ENCODE measurements around the gene WDR73. TPM values are rescaled to one million over a fixed set of nuclear protein-coding genes. Genes with fewer than 3 reads are reported as not detected.
A peak's percentile ranks its signal among the peaks of the same experiment; 100 is the strongest.

Gene WDR73
- total and polyA plus RNA-seq, 2 of the 8 experiments (the other 6 are each of a cell fraction or from before 2014, with no cell fraction given): 22.7 to 23.1 TPM

- POLR2A ChIA-PET (ENCODE audit: partially characterized antibody): interaction anchor here (1.2 to 1.7 kb wide), 3 partner anchors 26 to 76 kb away, joined by 3 to 5 read pairs (median 4); no protein-coding TSS in a partner anchor
- WGBS, 2 experiments (ENCODE audit: extremely low coverage in 1 of 2, insufficient coverage in 1 of 2, insufficient read length in 1 of 2, insufficient replicate concordance in 2 of 2, low coverage in 1 of 2, low lambda C conversion rate in 2 of 2, missing lambda C conversion rate in 1 of 2): 83% methylated on average over 7 of the region's 7 CpGs; no CpG with 5 or more reads in 1 of the 2 experiments
- H3K9me3 ChIP-seq (ENCODE audit: insufficient read depth in 2 of 2, low read depth in 1 of 2, low read length in 1 of 2): no peaks in the 10 kb centered on the region
- CTCF ChIA-PET (ENCODE audit: partially characterized antibody): interaction anchor here (0.6 to 10.6 kb wide), 22 partner anchors 10 to 496 kb away, joined by 3 to 86 read pairs (median 4); partner anchors contain the start of genes ALPK3 and ZSCAN2
- H2BK5ac ChIP-seq (ENCODE audit: low read depth, low read length): no peak overlapping the region
- peaks cover 10% of the 10 kb centered on the region for H3K23me2 ChIP-seq (ENCODE audit: low read depth, low read length)
- H2AFZ ChIP-seq (ENCODE audit: low read length): no peak overlapping the region
- no peak overlapping the region for H2BK12ac ChIP-seq (ENCODE audit: low read depth, low read length)
- no peak overlapping the region for H3K9ac ChIP-seq (replicated peaks in 1 of 4; ENCODE audit: extremely low read depth in 1 of 4, low read depth in 3 of 4, low read length in 3 of 4)
- H2AK5ac ChIP-seq (ENCODE audit: low read depth, low read length): no peak overlapping the region
- H4K8ac ChIP-seq (ENCODE audit: extremely low read depth, insufficient read depth, low read length): no peak overlapping the region
- no peak overlapping the region for H3K4ac ChIP-seq (replicated peaks; ENCODE audit: insufficient read length, low read depth, low read length)
- FAIRE-seq (no peak), DNase-seq (ENCODE audit: low read depth in 1 of 2, low spot score in 2 of 2) (no peak)
- H3K4me1 ChIP-seq (replicated peaks in 1 of 4; ENCODE audit: control insufficient read depth in 3 of 4, insufficient read depth in 4 of 4, low read length in 3 of 4): peaks cover 0 to 24% (median 14%) of the 10 kb centered on the region in 4 experiments; a peak in 6 of 7 replicates
- peaks cover 0 to 2% of the 10 kb centered on the region in 2 experiments for H4K20me1 ChIP-seq (replicated peaks in 1 of 2; ENCODE audit: control insufficient read depth in 1 of 2, insufficient read depth in 2 of 2, low read length in 2 of 2)
- peak overlapping the region; percentile 91 for H3K4me2 ChIP-seq (ENCODE audit: insufficient read depth in 1 of 2, low read depth in 2 of 2, low read length in 2 of 2)
- H2BK15ac ChIP-seq (ENCODE audit: low read length): peak overlapping the region; percentile 77; the same call in 1 of the 2 replicates
- no peak overlapping the region for H3K23ac ChIP-seq (ENCODE audit: insufficient read length)
- H3K27me3 ChIP-seq (replicated peaks in 1 of 4; ENCODE audit: control insufficient read depth in 3 of 4, extremely low read depth in 1 of 4, insufficient read depth in 3 of 4, low read length in 3 of 4): peaks cover 0 to 13% (median 9%) of the 10 kb centered on the region in 4 experiments; a peak in 5 of 7 replicates
- H3K4me3 ChIP-seq (ENCODE audit: extremely low read depth in 1 of 4, insufficient read depth in 2 of 4, low read depth in 3 of 4, low read length in 4 of 4): peak overlapping the region in 2 of 4 experiments; percentile 57 to 74; a peak in 3 of 8 replicates
- H4K91ac ChIP-seq (replicated peaks; ENCODE audit: insufficient read length, low read length): no peak overlapping the region
- H3K79me2 ChIP-seq (ENCODE audit: control insufficient read depth in 1 of 2, insufficient read depth in 2 of 2, low read length in 2 of 2): peaks cover 0 to 9% of the 10 kb centered on the region in 2 experiments; a peak in 2 of 4 replicates
- no peak overlapping the region for H3K27ac ChIP-seq (ENCODE audit: low read depth, low read length)
- no peak overlapping the region for H3K18ac ChIP-seq (ENCODE audit: extremely low read depth, low read length)
- H3K36me3 ChIP-seq (ENCODE audit: control insufficient read depth in 2 of 4, insufficient read depth in 4 of 4, low read length in 3 of 4): peaks cover 0 to 8% (median 3%) of the 10 kb centered on the region in 4 experiments; a peak in 4 of 8 replicates
- no peak overlapping the region for H2BK120ac ChIP-seq (replicated peaks; ENCODE audit: low read depth, low read length)
- H3K79me1 ChIP-seq (ENCODE audit: low read depth, low read length): peaks cover 5% of the 10 kb centered on the region; the same call in 1 of the 2 replicates
- no peak overlapping the region for H2BK20ac ChIP-seq (ENCODE audit: low read length)
- H3K14ac ChIP-seq (ENCODE audit: insufficient read length): no peak overlapping the region
- H4K5ac ChIP-seq (ENCODE audit: insufficient read length, low read depth, low read length): no peak overlapping the region
- no peak overlapping the region for H3K56ac ChIP-seq (replicated peaks; ENCODE audit: insufficient read length, low read depth, low read length)
- no peak for TF ChIP-seq YY1 (IDR thresholded peaks at IDR 0.05; ENCODE audit: low read depth, low read length)
- no peak for TF ChIP-seq ATF3 (IDR thresholded peaks at IDR 0.05; ENCODE audit: insufficient read depth, low read depth, low read length)
- no peak for TF ChIP-seq RBBP5 (IDR thresholded peaks at IDR 0.05; ENCODE audit: borderline replicate concordance, low read depth, low read length)
- no peak for TF ChIP-seq SP1 (IDR thresholded peaks at IDR 0.05; ENCODE audit: low read depth, low read length)
- no peak for TF ChIP-seq EZH2 (IDR thresholded peaks at IDR 0.05; ENCODE audit: low read depth, low read length, severe bottlenecking)
- TF ChIP-seq BACH1 (IDR thresholded peaks at IDR 0.05; ENCODE audit: low read length): no peak
- TF ChIP-seq USF2 (IDR thresholded peaks at IDR 0.05; ENCODE audit: low read length): no peak
- no peak for TF ChIP-seq CREB1 (IDR thresholded peaks at IDR 0.05)
- no peak for TF ChIP-seq TAF7 (optimal IDR thresholded peaks at IDR 0.05; ENCODE audit: borderline replicate concordance, low read depth, low read length)
- TF ChIP-seq CTBP2 (IDR thresholded peaks at IDR 0.05; ENCODE audit: borderline replicate concordance, insufficient read depth, insufficient read length, low read length): no peak
- TF ChIP-seq POLR2A (IDR thresholded peaks at IDR 0.05; ENCODE audit: control extremely low read depth in 1 of 2, low read depth in 2 of 2, low read length in 2 of 2): no peak
Measured at GRCh38 chr15:84656972-84657371, 2.9 kb upstream of the WDR73 start.
